A549 (cell line): ENCODE data around the gene MTG2.

ENCODE experiments used
- CBX2 ChIP-seq: fragments of 200-600 bp; sonication (generic); IDR thresholded peaks from 2 replicates; pipeline ENCODE4 v1.6.1; 2016; ENCODE audit warnings: low read depth, mild to moderate bottlenecking, borderline replicate concordance
- CEBPB ChIP-seq, 2 experiments: fragments of >200 bp in 1 of 2; sonication (Bioruptor Twin) in 1 of 2; formaldehyde crosslinking in 1 of 2; IDR thresholded peaks; 2 replicates each; pipeline ENCODE4 v1.6.1; 2012 to 2016
- CHD2 ChIP-seq: fragments of 150-350 bp; IDR thresholded peaks from 2 replicates; pipeline ENCODE4 v1.6.1; 2014; ENCODE audit warnings: low read length; ENCODE audit not compliant: partially characterized antibody
- EP300 ChIP-seq, 2 experiments: fragments of >200 bp; sonication (Bioruptor Twin); formaldehyde crosslinking; IDR thresholded peaks; 2 replicates in 1 of 2; 3 replicates in 1 of 2; pipeline ENCODE4 v1.6.1; 2016 to 2017
- JUNB ChIP-seq: fragments of >200 bp; sonication (Bioruptor Twin); formaldehyde crosslinking; IDR thresholded peaks from 2 replicates; pipeline ENCODE4 v1.6.1; 2016
- POLR2A ChIP-seq: IDR thresholded peaks from 2 replicates; pipeline ENCODE4 v1.6.1; 2012; ENCODE audit warnings: mild to moderate bottlenecking, low read length
- RFX5 ChIP-seq: fragments of 450-650 bp; IDR thresholded peaks from 2 replicates; pipeline ENCODE4 v1.7.1; 2014; ENCODE audit warnings: antibody characterized with exemption, mild to moderate bottlenecking, moderate library complexity
- RNF2 ChIP-seq: fragments of 200-600 bp; sonication (generic); IDR thresholded peaks from 2 replicates; pipeline ENCODE4 v1.6.1; 2016; ENCODE audit warnings: low read depth, mild to moderate bottlenecking, antibody characterized with exemption, moderate library complexity, borderline replicate concordance
- ZNF302 ChIP-seq: fragments of 250-450 bp; sonication (Bioruptor Pico); IDR thresholded peaks from 2 replicates; pipeline ENCODE4 v1.9.0; 2021; ENCODE audit warnings: inconsistent platforms, mild to moderate bottlenecking, moderate library complexity
- TF ChIP-seq, protein P1 (sequence below): fragments of >200 bp; sonication (Bioruptor Twin); formaldehyde crosslinking; IDR thresholded peaks from 3 replicates; pipeline ENCODE4 v1.5.1; 2016
- TF ChIP-seq, protein P2 (sequence below): IDR thresholded peaks from 2 replicates; pipeline ENCODE4 v1.6.1; 2012; ENCODE audit warnings: low read depth, borderline replicate concordance
- TF ChIP-seq, protein P3 (sequence below): fragments of 150-350 bp; IDR thresholded peaks from 2 replicates; pipeline ENCODE4 v1.6.1; 2014; ENCODE audit warnings: low read depth, mild to moderate bottlenecking, low read length
- TF ChIP-seq, protein P4 (sequence below): fragments of 450-650 bp; IDR thresholded peaks from 2 replicates; pipeline ENCODE4 v1.6.1; 2014; ENCODE audit warnings: antibody characterized with exemption

DNA sequence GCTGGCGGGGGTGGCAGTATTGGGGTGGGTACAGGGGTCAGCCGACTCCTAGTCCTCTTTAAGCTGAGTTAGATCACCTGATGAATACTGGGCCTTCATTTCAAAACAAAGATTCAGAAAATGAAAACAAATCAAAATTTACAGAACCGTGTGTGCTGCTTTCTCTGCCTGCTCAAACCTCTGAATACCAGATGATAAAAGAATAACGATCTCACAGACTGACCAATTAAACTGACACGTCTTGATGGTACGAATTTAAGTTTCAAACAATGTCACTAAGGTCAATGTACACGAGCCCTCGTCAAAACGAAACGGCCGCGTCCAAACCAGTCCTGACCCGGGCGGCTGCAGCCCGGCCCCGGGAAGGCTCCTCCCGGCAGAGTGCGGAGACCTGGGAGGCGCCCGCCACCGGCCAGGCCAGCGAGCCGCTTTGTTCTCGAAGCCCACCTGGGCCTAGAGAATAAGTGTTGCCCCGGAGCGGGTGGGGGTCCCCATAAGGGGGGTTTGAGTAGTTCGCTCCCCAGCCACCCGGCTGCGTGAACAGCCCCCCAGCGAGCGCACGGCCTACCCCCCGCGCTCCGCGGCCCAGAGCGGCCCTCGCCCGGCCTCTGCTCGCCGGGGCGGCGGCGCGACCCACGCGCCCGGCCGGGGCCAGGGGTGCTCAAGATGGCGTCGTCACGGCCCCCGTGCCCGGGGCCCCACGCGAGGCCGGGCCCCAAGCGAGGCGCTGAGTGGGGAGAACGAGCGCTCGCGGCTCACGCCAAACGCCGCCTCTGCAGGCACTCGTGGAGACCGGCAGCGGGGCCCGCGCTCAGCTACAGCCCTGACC lies 40.4 kb upstream of the MTG2 start:
- TF ChIP-seq RFX5: no peak
- no peak for TF ChIP-seq RNF2
- TF ChIP-seq, protein P1, sequence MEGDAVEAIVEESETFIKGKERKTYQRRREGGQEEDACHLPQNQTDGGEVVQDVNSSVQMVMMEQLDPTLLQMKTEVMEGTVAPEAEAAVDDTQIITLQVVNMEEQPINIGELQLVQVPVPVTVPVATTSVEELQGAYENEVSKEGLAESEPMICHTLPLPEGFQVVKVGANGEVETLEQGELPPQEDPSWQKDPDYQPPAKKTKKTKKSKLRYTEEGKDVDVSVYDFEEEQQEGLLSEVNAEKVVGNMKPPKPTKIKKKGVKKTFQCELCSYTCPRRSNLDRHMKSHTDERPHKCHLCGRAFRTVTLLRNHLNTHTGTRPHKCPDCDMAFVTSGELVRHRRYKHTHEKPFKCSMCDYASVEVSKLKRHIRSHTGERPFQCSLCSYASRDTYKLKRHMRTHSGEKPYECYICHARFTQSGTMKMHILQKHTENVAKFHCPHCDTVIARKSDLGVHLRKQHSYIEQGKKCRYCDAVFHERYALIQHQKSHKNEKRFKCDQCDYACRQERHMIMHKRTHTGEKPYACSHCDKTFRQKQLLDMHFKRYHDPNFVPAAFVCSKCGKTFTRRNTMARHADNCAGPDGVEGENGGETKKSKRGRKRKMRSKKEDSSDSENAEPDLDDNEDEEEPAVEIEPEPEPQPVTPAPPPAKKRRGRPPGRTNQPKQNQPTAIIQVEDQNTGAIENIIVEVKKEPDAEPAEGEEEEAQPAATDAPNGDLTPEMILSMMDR: no peak
- TF ChIP-seq JUNB: no peak
- TF ChIP-seq CEBPB (IDR thresholded peaks at IDR 0.05): no peak
- TF ChIP-seq POLR2A: no peak
- no peak for TF ChIP-seq CBX2
- TF ChIP-seq, protein P2, sequence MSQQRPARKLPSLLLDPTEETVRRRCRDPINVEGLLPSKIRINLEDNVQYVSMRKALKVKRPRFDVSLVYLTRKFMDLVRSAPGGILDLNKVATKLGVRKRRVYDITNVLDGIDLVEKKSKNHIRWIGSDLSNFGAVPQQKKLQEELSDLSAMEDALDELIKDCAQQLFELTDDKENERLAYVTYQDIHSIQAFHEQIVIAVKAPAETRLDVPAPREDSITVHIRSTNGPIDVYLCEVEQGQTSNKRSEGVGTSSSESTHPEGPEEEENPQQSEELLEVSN: no peak
- TF ChIP-seq EP300 (IDR thresholded peaks at IDR 0.05): no peak
- TF ChIP-seq, protein P3, sequence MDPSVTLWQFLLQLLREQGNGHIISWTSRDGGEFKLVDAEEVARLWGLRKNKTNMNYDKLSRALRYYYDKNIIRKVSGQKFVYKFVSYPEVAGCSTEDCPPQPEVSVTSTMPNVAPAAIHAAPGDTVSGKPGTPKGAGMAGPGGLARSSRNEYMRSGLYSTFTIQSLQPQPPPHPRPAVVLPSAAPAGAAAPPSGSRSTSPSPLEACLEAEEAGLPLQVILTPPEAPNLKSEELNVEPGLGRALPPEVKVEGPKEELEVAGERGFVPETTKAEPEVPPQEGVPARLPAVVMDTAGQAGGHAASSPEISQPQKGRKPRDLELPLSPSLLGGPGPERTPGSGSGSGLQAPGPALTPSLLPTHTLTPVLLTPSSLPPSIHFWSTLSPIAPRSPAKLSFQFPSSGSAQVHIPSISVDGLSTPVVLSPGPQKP: no peak
- TF ChIP-seq ZNF302: no peak
- TF ChIP-seq CHD2: no peak
- TF ChIP-seq, protein P4, sequence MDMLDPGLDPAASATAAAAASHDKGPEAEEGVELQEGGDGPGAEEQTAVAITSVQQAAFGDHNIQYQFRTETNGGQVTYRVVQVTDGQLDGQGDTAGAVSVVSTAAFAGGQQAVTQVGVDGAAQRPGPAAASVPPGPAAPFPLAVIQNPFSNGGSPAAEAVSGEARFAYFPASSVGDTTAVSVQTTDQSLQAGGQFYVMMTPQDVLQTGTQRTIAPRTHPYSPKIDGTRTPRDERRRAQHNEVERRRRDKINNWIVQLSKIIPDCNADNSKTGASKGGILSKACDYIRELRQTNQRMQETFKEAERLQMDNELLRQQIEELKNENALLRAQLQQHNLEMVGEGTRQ: no peak
